Body of pancreas (tissue), 4 donors: Measurements from ENCODE around the gene C1orf198. TPM values are rescaled to one million over a fixed set of nuclear protein-coding genes. Genes with fewer than 3 reads are reported as not detected.

Experiments used
- ATAC-seq: fragments of 150-250 bp; one replicate; pipeline ENCODE4 v1.9.1; 2016
- DNase-seq, 4 donors: peaks; one replicate each; pipeline ENCODE4 v3.0.0-alpha.2; 2019
- H3K27ac ChIP-seq, 4 donors: fragments of 200-600 bp; sonication (generic); 1 replicate in 3 of 4; 2 replicates in 1 of 4; pipeline versions ENCODE4 v1.5.1 to v1.6.1; 2016 to 2019; ENCODE audit warnings: mild to moderate bottlenecking in 1 of 4, mixed read lengths in 1 of 4, moderate library complexity in 1 of 4
- H3K27me3 ChIP-seq, 2 donors: fragments of 200-600 bp; sonication (generic); one replicate each; pipeline ENCODE4 v1.6.0; 2016; ENCODE audit warnings: mild to moderate bottlenecking in 1 of 2
- H3K36me3 ChIP-seq, 2 donors: fragments of 200-600 bp; sonication (generic); replicated peaks in 1 of 2; 2 replicates each; pipeline ENCODE4 v1.5.1; 2016; ENCODE audit warnings: low read depth in 2 of 2; ENCODE audit not compliant: insufficient read depth in 1 of 2
- H3K4me1 ChIP-seq: fragments of 200-600 bp; sonication (generic); one replicate; pipeline ENCODE4 v1.6.0; 2016
- H3K4me3 ChIP-seq, 2 donors: fragments of 200-600 bp; sonication (generic); 1 replicate in 1 of 2; 2 replicates in 1 of 2; pipeline ENCODE4 v1.5.1; 2016 to 2019
- H3K9me3 ChIP-seq, 3 donors: fragments of 200-600 bp; sonication (generic); 1 replicate in 2 of 3; 2 replicates in 1 of 3; pipeline ENCODE4 v1.5.1; 2016
- CTCF ChIP-seq, 7 experiments: fragments of 450-650 bp in 4 of 7; fragments of 200-600 bp in 3 of 7; sonication (generic) in 3 of 7; IDR thresholded peaks; one replicate each; pipeline ENCODE4 v1.5.1; 2016 to 2019; ENCODE audit warnings: antibody characterized with exemption in 7 of 7
- POLR2A ChIP-seq, 3 donors: fragments of 450-650 bp; IDR thresholded peaks; one replicate each; pipeline ENCODE4 v1.6.1; 2016; ENCODE audit warnings: antibody characterized with exemption in 3 of 3, mild to moderate bottlenecking in 2 of 3
- WGBS, 2 donors: methylation state at CpG; one replicate each; pipeline ENCODE4 v1.1.5; 2017; 5-methylcytosine and 5-hydroxymethylcytosine counted together
- intact Hi-C: fragments of 100-400 bp; cut with DNase I; formaldehyde crosslinking; loops from one replicate; pipeline ENCODE4 v1.15.1; 2023
- total RNA-seq, 2 donors: library from RNA; depleted of rRNA; stranded (reverse); fragments of >200 nt; gene quantifications; one replicate each; pipeline ENCODE4 v1.1.0, GENCODE V29; 2016

C1orf198 gene
- total RNA-seq, 2 donors from 2014 or later, result 29.0 to 66.7 TPM

GRCh38 chr1:230797942-230798365 is 70.4 kb downstream of the C1orf198 start:
- Histone ChIP-seq H3K27ac (no peak overlapping the region), H3K36me3 (no peaks in the 10 kb centered on the region), H3K27me3 (no peaks in the 10 kb centered on the region), H3K4me3 (no peak overlapping the region), H3K4me1 (no peaks in the 10 kb centered on the region), H3K9me3 (no peaks in the 10 kb centered on the region)
- DNase-seq (peak; percentile 61 to 79 (median 72)), ATAC-seq (peak; percentile 84)
- intact Hi-C loops, result loop anchor here (5.0 kb wide), 2 partner anchors 124 to 414 kb away; no protein-coding TSS in a partner anchor
- WGBS, 2 donors, result 19 to 23% methylated on average over 7 of the region's 7 CpGs
- peak; percentile 39 to 82 (median 71) for TF ChIP-seq CTCF (IDR thresholded peaks at IDR 0.05)
- no peak for TF ChIP-seq POLR2A (IDR thresholded peaks at IDR 0.05)

GRCh38 chr1:230797376-230797920 is 70.9 kb downstream of the C1orf198 start:
- intact Hi-C loops, result loop anchor here (5.0 kb wide), 2 partner anchors 125 to 415 kb away; no protein-coding TSS in a partner anchor
- TF ChIP-seq POLR2A (IDR thresholded peaks at IDR 0.05) (no peak), CTCF (IDR thresholded peaks at IDR 0.05) (no peak)
- H3K4me1 ChIP-seq, result no peaks in the 10 kb centered on the region
- 63 to 66% methylated on average over 8 to 13 of the region's 13 CpGs for WGBS, 2 donors
- H3K27me3 ChIP-seq, result no peaks in the 10 kb centered on the region
- no peaks in the 10 kb centered on the region for H3K9me3 ChIP-seq
- H3K27ac ChIP-seq, result no peak overlapping the region
- ATAC-seq (no peak), DNase-seq (no peak)
- no peak overlapping the region for H3K4me3 ChIP-seq
- no peaks in the 10 kb centered on the region for H3K36me3 ChIP-seq

GRCh38 chr1:230796626-230797025 is 71.7 kb downstream of the C1orf198 start:
- Histone ChIP-seq H3K4me1 (no peaks in the 10 kb centered on the region), H3K4me3 (no peak overlapping the region), H3K9me3 (no peaks in the 10 kb centered on the region), H3K36me3 (no peaks in the 10 kb centered on the region), H3K27ac (no peak overlapping the region), H3K27me3 (no peaks in the 10 kb centered on the region)
- no peak for TF ChIP-seq CTCF (IDR thresholded peaks at IDR 0.05)
- TF ChIP-seq POLR2A (IDR thresholded peaks at IDR 0.05), result no peak
- DNase-seq (no peak), ATAC-seq (no peak)
- WGBS, 2 donors, result 47 to 68% methylated on average over 2 of the region's 2 CpGs
- intact Hi-C loops, result loop anchor here (5.0 kb wide), 2 partner anchors 126 to 416 kb away; no protein-coding TSS in a partner anchor

GRCh38 chr1:230794871-230795605 is 73.3 kb downstream of the C1orf198 start:
- Histone ChIP-seq H3K36me3 (no peaks in the 10 kb centered on the region), H3K9me3 (no peaks in the 10 kb centered on the region), H3K4me3 (no peak overlapping the region), H3K4me1 (no peaks in the 10 kb centered on the region), H3K27me3 (no peaks in the 10 kb centered on the region), H3K27ac (no peak overlapping the region)
- DNase-seq, result no peak
- intact Hi-C loops, result loop anchor here (5.0 kb wide), 2 partner anchors 127 to 417 kb away; no protein-coding TSS in a partner anchor
- no peak for TF ChIP-seq POLR2A (IDR thresholded peaks at IDR 0.05)
- TF ChIP-seq CTCF (IDR thresholded peaks at IDR 0.05), result no peak
- no peak for ATAC-seq
- WGBS, 2 donors, result 88 to 90% methylated on average over 18 to 19 of the region's 19 CpGs
